Ascending aorta (tissue), 2 donors: ENCODE measurements around the gene EDIL3. TPM values are rescaled to one million over a fixed set of nuclear protein-coding genes. Genes with fewer than 3 reads are reported as not detected.

Source experiments
- DNase-seq, 2 donors: peaks; one replicate each; pipeline ENCODE4 v3.0.0-alpha.2; 2019; ENCODE audit warnings: low spot score in 2 of 2
- H3K27ac ChIP-seq, 2 donors: fragments of 200-600 bp; sonication (generic); one replicate each; pipeline ENCODE4 v1.5.1; 2016 to 2017; ENCODE audit warnings: mild to moderate bottlenecking in 1 of 2
- H3K27me3 ChIP-seq: fragments of 200-600 bp; sonication (generic); one replicate; pipeline ENCODE4 v1.5.1; 2017
- H3K36me3 ChIP-seq, 2 donors: fragments of 200-600 bp; sonication (generic); one replicate each; pipeline ENCODE4 v1.5.1; 2016
- H3K4me1 ChIP-seq, 2 donors: fragments of 200-600 bp; sonication (generic); one replicate each; pipeline ENCODE4 v1.5.1; 2016 to 2017; ENCODE audit warnings: mild to moderate bottlenecking in 1 of 2
- H3K4me3 ChIP-seq, 2 donors: fragments of 200-600 bp; sonication (generic); one replicate each; pipeline ENCODE4 v1.5.1; 2016 to 2017; ENCODE audit warnings: mild to moderate bottlenecking in 1 of 2
- H3K9me3 ChIP-seq, 2 donors: fragments of 200-600 bp; sonication (generic); one replicate each; pipeline ENCODE4 v1.5.1; 2016
- intact Hi-C: fragments of 100-400 bp; cut with DNase I; formaldehyde crosslinking; loops from one replicate; pipeline ENCODE4 v1.15.1; 2023
- total RNA-seq: library from RNA; depleted of rRNA; stranded (reverse); fragments of >200 nt; gene quantifications from one replicate; pipeline ENCODE4 v1.1.0, GENCODE V29; 2016
- TF ChIP-seq, protein P1 (sequence below), 3 experiments: fragments of 200-600 bp in 2 of 3; fragments of 450-650 bp in 1 of 3; sonication (generic) in 2 of 3; IDR thresholded peaks; one replicate each; pipeline ENCODE4 v1.5.1; 2016 to 2019; ENCODE audit warnings: antibody characterized with exemption in 3 of 3, mild to moderate bottlenecking in 1 of 3, moderate library complexity in 1 of 3

The EDIL3 gene
- total RNA-seq, 1 donor from 2014 or later = 68.1 TPM

DNA sequence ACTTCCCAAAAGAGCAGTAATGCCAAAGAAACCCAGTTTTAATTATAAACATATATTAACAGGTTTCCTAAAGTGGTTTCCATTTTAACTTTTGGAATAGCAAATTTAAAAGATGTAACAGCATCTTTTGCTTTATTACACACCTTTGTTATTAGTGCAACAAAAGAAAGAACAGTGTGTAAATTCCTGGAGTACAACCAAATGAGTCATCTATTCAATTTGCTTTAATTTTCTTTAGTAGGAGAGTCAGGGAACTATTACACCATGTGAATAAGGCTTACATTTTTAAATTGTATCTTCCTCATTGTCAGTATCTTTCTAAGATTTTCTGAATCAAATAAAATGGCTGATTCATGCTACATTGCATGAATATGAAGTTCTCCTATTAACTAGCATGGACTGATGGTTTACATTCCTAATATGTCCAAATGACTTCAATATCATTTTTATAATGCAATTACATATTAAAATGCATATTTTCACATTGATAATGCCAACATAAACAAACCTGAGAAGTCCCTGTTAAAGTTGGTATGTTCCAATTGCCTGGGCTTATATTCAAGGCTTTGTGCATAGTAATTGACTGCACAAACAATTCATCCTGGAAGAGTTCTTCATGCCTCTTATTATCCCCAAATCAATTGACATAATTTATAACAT lies 22.5 kb downstream of the EDIL3 start:
- no peak for DNase-seq
- Histone ChIP-seq H3K4me3 (no peak overlapping the region), H3K36me3 (no peaks in the 10 kb centered on the region), H3K9me3 (no peaks in the 10 kb centered on the region), H3K27ac (no peak overlapping the region), H3K4me1 (no peaks in the 10 kb centered on the region), H3K27me3 (no peaks in the 10 kb centered on the region)
- TF ChIP-seq, protein P1, sequence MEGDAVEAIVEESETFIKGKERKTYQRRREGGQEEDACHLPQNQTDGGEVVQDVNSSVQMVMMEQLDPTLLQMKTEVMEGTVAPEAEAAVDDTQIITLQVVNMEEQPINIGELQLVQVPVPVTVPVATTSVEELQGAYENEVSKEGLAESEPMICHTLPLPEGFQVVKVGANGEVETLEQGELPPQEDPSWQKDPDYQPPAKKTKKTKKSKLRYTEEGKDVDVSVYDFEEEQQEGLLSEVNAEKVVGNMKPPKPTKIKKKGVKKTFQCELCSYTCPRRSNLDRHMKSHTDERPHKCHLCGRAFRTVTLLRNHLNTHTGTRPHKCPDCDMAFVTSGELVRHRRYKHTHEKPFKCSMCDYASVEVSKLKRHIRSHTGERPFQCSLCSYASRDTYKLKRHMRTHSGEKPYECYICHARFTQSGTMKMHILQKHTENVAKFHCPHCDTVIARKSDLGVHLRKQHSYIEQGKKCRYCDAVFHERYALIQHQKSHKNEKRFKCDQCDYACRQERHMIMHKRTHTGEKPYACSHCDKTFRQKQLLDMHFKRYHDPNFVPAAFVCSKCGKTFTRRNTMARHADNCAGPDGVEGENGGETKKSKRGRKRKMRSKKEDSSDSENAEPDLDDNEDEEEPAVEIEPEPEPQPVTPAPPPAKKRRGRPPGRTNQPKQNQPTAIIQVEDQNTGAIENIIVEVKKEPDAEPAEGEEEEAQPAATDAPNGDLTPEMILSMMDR (IDR thresholded peaks at IDR 0.05) = no peak
- intact Hi-C loops = no loop called here

GRCh38 chr5:84361572-84361971 lies 23.1 kb downstream of the EDIL3 start:
- Histone ChIP-seq H3K36me3 (no peaks in the 10 kb centered on the region), H3K27me3 (no peaks in the 10 kb centered on the region), H3K4me1 (no peaks in the 10 kb centered on the region), H3K9me3 (no peaks in the 10 kb centered on the region), H3K4me3 (no peak overlapping the region), H3K27ac (no peak overlapping the region)
- TF ChIP-seq, protein P1 (IDR thresholded peaks at IDR 0.05) = no peak
- intact Hi-C loops = no loop called here
- DNase-seq = no peak

GRCh38 chr5:84360056-84360455 lies 24.6 kb downstream of the EDIL3 start:
- DNase-seq = no peak
- H3K36me3 ChIP-seq = no peaks in the 10 kb centered on the region
- H3K4me3 ChIP-seq = no peak overlapping the region
- TF ChIP-seq, protein P1 (IDR thresholded peaks at IDR 0.05) = no peak
- intact Hi-C loops = no loop called here
- H3K4me1 ChIP-seq = no peaks in the 10 kb centered on the region
- no peaks in the 10 kb centered on the region for H3K27me3 ChIP-seq
- H3K27ac ChIP-seq = no peak overlapping the region
- no peaks in the 10 kb centered on the region for H3K9me3 ChIP-seq

GRCh38 chr5:84354101-84354500 lies 30.6 kb downstream of the EDIL3 start:
- no peaks in the 10 kb centered on the region for H3K27me3 ChIP-seq
- H3K4me3 ChIP-seq = no peak overlapping the region
- H3K36me3 ChIP-seq = no peaks in the 10 kb centered on the region
- no peak for DNase-seq
- TF ChIP-seq, protein P1 (IDR thresholded peaks at IDR 0.05) = no peak
- no peaks in the 10 kb centered on the region for H3K9me3 ChIP-seq
- no peak overlapping the region for H3K27ac ChIP-seq
- no peaks in the 10 kb centered on the region for H3K4me1 ChIP-seq
- intact Hi-C loops = no loop called here

- no peaks in the 10 kb centered on the region for H3K36me3 ChIP-seq
- peaks cover 0 to 7% of the 10 kb centered on the region in 2 donors for H3K4me1 ChIP-seq
- TF ChIP-seq, protein P1 (IDR thresholded peaks at IDR 0.05) = no peak
- H3K9me3 ChIP-seq = no peaks in the 10 kb centered on the region
- H3K27ac ChIP-seq = no peak overlapping the region
- H3K4me3 ChIP-seq = no peak overlapping the region
- H3K27me3 ChIP-seq = no peaks in the 10 kb centered on the region
- intact Hi-C loops = no loop called here
- no peak for DNase-seq
Observed at GRCh38 chr5:84344788-84345187, 39.9 kb downstream of the EDIL3 start.

- TF ChIP-seq, protein P1 (IDR thresholded peaks at IDR 0.05) = no peak
- Histone ChIP-seq H3K4me3 (no peak overlapping the region), H3K9me3 (no peaks in the 10 kb centered on the region), H3K27me3 (no peaks in the 10 kb centered on the region), H3K27ac (peak overlapping the region; percentile 19 to 20), H3K36me3 (no peaks in the 10 kb centered on the region), H3K4me1 (peaks cover 0 to 7% of the 10 kb centered on the region in 2 donors)
- intact Hi-C loops = no loop called here
- no peak for DNase-seq
Observed at GRCh38 chr5:84343171-84343570, 41.5 kb downstream of the EDIL3 start.
